NCI-H774 (cell line): Measurements from ENCODE around the gene MAP2K7.
A peak's percentile ranks its signal among the peaks of the same experiment; 100 is the strongest.
"Not testable (repeated sequence)": the region's sequence is repeated elsewhere in the genome, so short reads cannot be mapped to it uniquely, and the experiment has no call there.

Source experiments
- DNase-seq: peaks from one replicate; lab custom pipeline; 2025; lab: John Stamatoyannopoulos, UW

The MAP2K7 gene

DNA sequence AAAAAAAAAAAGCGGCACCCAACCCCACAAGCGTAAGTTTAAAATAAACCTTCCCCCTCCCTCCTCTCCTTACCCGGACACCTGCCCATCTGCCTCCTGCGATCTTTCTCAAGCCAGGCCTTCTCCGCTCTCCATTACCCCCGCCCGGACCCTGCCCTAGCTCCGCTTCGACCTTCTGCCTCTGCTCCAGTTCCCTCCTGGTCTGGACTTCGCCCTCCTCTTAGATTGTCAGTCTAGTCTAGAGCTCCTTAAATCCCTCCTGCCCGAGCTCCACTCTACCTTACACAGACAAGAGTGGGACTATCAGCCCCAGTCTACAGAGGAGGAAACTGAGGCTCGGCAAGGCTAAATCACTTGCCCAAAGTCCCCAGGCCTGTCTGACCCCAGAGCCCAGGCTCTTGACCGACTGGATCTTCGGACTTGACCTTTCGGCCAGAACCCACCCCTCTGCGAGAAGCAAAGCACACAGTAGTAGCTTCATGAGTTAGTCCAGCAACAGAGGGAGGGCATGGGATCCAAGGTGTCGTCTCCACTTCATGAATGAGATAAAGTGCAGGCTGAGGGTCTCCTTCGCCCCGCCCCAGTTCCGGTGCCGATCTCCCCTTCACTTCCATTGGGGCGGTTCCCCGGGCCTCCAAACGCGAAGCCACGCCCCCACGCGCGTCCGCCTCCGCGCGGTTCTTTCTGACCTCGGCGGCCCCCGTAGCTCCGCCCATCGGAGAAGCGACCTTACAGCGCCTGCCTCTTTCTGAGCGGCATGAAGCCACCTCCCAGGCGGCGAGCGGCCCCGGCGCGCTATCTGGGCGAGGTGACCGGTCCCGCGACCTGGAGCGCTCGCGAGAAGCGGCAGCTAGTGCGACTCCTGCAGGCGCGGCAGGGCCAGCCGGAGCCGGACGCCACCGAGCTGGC lies 16.2 kb downstream of the MAP2K7 start, which contains the start of gene SNAPC2:
SNAPC2 (plus strand) TSS at position 729 of the 909 bp plus-strand sequence; CDS start at position 758, 29 bp downstream.
- DNase-seq: peak; percentile 90

DNA sequence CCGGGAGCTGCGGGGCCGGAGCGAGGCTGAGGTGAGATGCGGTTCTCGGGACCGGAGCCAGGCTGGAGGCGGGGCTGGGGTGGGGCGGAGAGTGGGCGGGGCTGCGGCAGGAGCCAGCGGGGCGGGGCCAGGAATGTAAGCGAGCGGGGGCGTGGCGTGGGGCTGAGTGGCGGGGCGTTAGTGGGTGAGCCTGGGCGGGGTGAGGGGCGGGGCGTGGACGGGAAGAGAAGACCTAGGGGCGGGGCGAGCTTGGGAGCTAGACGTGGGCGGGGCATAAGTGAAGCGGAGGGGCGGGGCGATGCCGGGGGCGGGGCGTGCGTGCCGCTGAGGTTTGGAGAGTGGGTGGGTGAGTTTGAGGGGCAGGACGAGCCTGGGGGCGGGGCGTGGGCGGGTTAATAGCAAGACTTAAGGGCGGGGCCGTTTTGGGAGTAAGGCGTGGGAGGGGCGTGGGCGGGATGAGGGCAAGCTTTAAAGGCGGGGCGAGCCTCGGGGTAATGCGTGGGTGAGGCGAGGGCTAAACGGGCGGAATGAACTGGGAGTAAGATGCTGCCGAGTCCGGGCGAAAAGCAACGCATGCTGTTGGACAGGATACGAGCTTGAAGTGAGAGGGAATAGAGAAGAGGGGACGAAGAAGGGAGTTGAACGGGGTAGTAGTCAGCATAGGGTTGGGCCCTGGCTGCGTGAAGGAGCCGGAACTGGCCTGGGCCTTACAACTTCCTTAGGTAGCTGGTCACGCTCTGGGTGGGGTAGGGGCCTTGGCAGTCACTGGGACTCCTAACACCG lies 17.0 kb downstream of the MAP2K7 start:
- DNase-seq: peak; percentile 93

- no peak for DNase-seq
Observed at GRCh38 chr19:7921302-7921966, 17.8 kb downstream of the MAP2K7 start.

DNA sequence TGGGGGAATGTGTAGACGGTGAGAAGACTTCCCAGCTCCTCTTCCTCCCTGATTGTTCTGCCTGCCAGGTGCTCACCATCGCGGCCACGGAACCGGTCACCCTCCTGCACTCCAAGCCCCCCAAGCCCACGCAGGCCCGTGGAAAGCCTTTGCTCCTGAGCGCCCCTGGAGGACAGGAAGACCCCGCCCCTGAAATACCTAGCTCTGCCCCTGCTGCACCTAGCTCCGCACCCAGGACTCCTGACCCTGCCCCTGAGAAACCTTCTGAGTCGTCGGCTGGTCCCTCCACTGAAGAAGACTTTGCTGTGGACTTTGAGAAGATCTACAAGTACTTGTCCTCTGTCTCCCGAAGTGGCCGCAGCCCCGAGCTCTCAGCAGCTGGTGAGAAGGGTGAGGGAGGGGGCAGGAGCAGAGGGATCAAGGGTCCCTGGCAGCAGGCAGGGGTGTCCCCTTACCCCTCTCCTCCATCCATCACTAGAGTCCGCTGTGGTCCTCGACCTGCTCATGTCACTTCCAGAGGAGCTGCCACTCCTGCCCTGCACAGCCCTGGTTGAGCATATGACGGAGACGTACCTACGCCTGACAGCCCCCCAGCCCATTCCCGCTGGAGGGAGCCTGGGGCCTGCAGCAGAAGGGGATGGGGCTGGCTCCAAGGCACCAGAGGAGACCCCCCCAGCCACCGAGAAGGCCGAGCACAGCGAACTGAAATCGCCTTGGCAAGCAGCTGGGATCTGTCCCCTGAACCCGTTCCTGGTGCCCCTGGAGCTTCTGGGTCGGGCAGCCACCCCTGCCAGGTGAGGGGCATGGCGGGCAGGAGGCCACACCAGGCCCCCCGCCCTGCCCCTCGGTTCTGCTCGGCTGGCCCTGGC lies 18.5 kb downstream of the MAP2K7 start:
- DNase-seq: no peak

- DNase-seq: no peak
Observed at GRCh38 chr19:7922836-7923195, 19.1 kb downstream of the MAP2K7 start.

DNA sequence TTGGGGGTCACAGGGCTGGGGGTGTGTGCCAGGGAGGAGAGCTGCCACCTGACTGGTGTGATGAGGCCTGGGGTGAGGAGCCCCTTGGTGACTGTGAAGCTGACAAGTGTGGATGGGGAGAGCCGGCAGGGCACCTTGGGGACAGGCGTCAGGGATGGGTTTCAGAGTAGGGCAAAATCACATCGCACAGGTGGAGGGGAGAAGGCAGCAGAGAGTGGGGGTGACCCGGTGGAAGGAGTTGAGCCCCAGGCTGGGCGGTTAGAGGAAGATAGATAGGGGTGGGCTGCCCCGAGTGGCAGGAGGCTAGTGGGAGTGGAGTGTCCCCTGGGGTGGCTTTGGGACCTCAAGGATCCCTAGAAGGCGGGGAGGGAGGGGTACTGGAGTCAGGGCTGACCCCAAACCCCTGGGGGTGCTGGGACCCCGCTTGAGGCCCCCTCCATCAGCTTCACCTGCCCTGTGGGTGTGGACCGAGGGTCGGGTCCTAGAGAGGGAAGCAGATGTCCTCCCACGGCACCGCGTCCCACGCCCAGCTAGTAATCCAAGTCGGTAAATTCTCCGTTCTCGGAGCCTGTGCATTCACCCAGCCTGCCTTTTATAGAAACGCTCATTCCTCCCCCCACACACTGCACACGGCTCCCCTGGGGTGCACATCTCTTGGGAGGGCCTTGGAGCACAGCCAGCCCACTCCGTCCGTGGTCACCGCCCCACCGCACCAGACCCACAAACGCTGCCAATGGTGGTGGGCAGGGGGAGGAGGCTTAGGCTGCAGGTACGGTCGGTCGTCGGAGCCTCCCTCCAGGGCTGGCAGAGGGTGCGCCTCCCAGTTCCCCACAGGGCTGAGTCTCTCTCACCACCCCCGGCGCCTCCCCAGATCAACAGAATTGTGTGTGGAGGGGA lies 19.9 kb downstream of the MAP2K7 start:
- no peak for DNase-seq

DNA sequence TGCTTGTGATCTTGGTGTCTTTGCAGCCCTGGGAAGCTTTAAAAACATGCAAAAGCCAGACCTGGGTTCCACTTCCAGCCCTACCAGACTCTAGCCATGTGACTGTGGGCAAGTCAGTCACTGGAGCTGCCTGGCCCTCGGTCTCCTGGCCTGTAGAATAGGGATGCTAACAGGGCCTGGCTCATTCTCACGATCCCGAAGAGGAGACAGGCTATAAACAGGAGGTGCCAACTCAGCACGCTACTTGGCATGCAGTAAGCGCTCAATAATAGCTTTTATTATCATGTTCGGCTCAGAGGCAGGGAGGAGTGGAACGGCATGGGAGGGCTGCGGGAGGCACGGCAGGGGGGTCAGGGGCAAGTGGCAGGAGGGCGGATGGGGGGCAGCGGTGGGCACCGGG lies 20.6 kb downstream of the MAP2K7 start:
- DNase-seq: no peak

GRCh38 chr19:7924651-7925170 lies 21.0 kb downstream of the MAP2K7 start:
- DNase-seq: no peak

- DNase-seq: peak; percentile 34
Observed at GRCh38 chr19:7925171-7925851, 21.6 kb downstream of the MAP2K7 start.

DNA sequence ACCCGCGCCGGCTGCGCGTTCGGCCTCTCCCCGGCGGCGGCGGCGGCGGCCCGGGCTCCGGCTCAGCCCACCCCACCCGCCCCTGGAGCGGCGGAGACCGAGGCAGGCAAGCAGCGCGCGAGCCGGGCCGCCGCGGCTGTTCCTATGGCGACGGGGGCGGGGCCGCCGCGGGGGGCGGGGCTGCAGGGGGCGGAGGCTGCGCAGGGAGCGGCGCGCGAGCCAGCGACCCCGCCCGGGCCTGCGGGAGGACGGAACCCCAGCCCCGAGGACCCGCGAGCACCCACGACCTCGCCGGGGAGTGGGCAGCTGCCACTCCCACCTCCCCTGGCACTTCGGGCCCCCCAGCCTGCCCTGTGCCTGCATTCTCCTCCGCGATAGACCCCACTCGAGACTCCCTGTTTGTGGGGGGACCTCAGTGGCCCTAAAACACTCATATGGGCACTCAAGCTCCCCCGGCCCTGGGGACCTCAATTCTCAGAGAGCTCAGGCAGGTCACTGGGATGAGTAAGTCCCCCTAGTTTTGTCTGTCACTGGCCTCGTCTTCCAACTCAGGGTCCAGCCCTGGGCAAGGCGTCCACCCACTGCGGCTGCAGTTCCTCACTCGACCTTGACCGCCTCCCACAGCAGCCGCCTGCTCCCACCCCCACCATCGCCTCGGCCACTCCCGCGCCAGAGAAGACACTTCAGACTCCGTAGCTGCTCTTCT lies 22.5 kb downstream of the MAP2K7 start, which contains the start of gene CTXN1:
CTXN1 (minus strand) TSS at position 115 of the 706 bp plus-strand sequence. CDS start 597 bp downstream, outside the sequence.
- DNase-seq: peak; percentile 43

- DNase-seq: no peak
Observed at GRCh38 chr19:7926727-7927604, 23.3 kb downstream of the MAP2K7 start.

GRCh38 chr19:7927605-7928333 lies 24.1 kb downstream of the MAP2K7 start:
- no peak for DNase-seq

DNA sequence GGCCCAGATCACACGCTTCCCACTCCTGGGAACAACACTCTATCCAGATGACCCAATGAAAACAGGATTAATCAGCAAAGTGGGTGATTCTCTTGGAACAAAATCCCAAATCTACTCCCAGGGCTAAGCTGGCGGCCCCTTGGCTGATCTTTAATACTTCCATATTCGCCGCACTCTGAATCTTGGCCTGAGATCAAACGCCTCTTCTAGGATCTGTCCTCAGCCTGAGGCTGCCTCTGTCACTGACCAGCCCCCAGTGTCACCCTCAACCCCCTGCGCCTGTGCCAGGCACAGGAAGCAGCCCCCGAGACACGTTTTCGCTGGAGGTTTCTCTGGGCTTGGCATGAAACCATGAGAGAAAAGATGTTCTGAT lies 24.6 kb downstream of the MAP2K7 start:
- DNase-seq: no peak

DNA sequence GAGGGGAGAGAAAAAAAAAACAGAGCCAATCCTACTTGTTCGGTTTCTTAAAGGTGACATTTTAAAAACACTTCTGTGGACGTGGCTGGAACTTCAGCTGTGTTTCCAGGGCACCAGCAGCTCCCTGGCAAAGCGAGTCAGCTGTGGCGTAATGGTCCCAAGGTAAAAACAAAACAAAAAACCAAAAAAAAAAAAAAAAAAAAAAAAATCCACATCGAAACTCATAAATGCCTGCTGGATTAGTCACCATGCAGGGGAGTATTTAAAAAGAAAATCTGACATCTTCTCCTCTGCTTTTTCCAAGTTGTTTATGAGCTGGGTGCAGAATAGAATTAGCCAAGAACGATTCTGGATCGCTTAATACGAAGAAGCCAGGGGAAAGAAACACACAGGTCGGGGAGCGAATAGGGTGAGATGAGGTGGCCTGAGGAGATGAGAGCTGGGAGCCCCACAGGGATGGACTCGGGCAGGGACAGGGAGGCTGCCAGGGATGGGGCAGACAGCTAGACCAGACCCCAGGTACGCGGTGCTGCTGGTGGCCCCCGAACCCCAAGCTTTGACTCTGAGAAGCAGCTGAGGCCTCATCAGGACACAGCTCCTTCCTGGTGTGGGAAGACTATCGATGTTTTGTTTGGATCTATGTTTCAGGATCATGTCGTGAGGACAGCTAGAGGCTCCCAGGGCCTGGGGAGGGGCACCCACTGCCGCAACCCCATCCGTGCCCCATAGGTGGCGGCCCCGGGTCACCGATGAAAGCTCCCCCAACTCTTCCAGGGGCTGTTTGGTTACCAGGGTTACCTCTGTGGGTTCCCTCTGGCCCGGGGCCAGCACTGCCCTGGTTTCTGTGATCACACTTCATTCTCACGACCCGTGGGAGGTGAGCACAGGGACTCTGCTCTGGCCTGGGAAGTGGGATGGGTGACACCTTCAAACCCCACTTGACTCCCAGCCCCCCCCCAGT lies 25.3 kb downstream of the MAP2K7 start:
- no peak for DNase-seq

- not testable (repeated sequence) for DNase-seq
Observed at GRCh38 chr19:7930030-7930429, 26.4 kb downstream of the MAP2K7 start.

DNA sequence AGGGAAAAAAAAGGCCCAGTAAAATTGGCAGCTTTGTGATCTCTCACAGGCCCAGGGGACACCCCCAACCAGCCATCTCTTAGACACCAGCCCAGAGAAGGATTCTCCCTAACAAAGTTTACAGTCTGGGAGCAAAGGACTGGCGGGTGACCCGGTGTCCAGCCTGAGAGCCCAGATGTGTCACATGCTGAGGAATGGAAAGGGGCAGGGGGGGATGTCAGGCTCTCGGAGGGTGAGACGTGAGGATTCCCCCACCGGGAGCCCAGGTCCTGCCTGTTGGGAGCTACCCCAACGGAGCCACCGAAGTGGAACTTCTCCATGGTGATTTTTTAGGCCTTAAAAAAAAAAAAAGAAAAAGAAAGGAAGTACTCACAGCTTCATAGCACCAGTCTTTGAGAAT lies 27.1 kb downstream of the MAP2K7 start:
- no peak for DNase-seq
